Psoas muscle (tissue), 8 donors: Measurements from ENCODE around the gene LZIC. TPM values are rescaled to one million over a fixed set of nuclear protein-coding genes. Genes with fewer than 3 reads are reported as not detected.

ENCODE experiments used
- ATAC-seq, 4 donors: fragments of 200-7000 bp; cut with Tn5 transposase; one replicate each; pipeline ENCODE4 v1.9.1; 2020; ENCODE audit warnings: moderate library complexity in 3 of 4, mild to moderate bottlenecking in 2 of 4
- DNase-seq, 2 donors: peaks; one replicate each; pipeline ENCODE4 v3.0.0-alpha.2; 2020
- H3K27ac ChIP-seq: fragments of 200-600 bp; one replicate; pipeline ENCODE4 v1.8.0; 2022
- H3K27me3 ChIP-seq, 3 donors: fragments of 200-600 bp in 1 of 3; one replicate each; pipeline versions ENCODE4 v1.6.1 to v1.8.0; 2013 to 2022; ENCODE audit warnings: low read length in 2 of 3, mild to moderate bottlenecking in 2 of 3, moderate library complexity in 1 of 3; ENCODE audit not compliant: insufficient read depth in 3 of 3
- H3K36me3 ChIP-seq, 2 donors: fragments of 200-600 bp in 1 of 2; one replicate each; pipeline versions ENCODE4 v1.6.1 to v1.8.0; 2013 to 2022; ENCODE audit warnings: low read depth in 1 of 2, mild to moderate bottlenecking in 1 of 2, moderate library complexity in 1 of 2; ENCODE audit not compliant: insufficient read depth in 1 of 2
- H3K4me1 ChIP-seq: fragments of 200-600 bp; one replicate; pipeline ENCODE4 v1.8.0; 2022
- H3K4me3 ChIP-seq: fragments of 200-600 bp; one replicate; pipeline ENCODE4 v1.8.0; 2022; ENCODE audit warnings: mild to moderate bottlenecking
- H3K9me3 ChIP-seq: fragments of 200-600 bp; one replicate; pipeline ENCODE4 v1.8.0; 2022
- CTCF ChIP-seq: fragments of 200-600 bp; IDR thresholded peaks from one replicate; pipeline ENCODE4 v1.8.0; 2022; ENCODE audit warnings: antibody characterized with exemption
- WGBS, 3 donors: extraction: QIAGEN DNeasy Blood & Tissue Kit; methylation state at CpG; one replicate each; pipeline versions ENCODE4 v1.1.6 to v1.1.7; 2013; 5-methylcytosine and 5-hydroxymethylcytosine counted together
- intact Hi-C, 2 donors: fragments of 100-400 bp; cut with DNase I; formaldehyde crosslinking; loops; one replicate each; pipeline versions ENCODE4 v1.11.0 to v1.14.2; 2022
- polyA plus RNA-seq, 3 donors: library from polyadenylated mRNA; stranded (reverse); fragments of 200-250 nt; gene quantifications; one replicate each; pipeline ENCODE4 v1.2.3, GENCODE V29; 2013
- total RNA-seq, 4 donors: library from RNA; stranded (reverse); fragmentation: NEBNext Ultra II Directional in 2 of 4; extraction: Animal tissue kit (Norgen Biotek cat#: 25700) in 2 of 4; gene quantifications; one replicate each; pipeline versions ENCODE4 v1.2.1 to v1.2.4, GENCODE V29; 2021 to 2023
- donor health status: healthy with polysubstance abuse.
- donor health status: DM: no; HTN: no; CAD: no; lungs with moderate emphysema.
- donor health status: Bipolar disorder and iron deficiency.
- donor health status: healthy.
- donor health status: DM: yes; HTN: yes; CAD: no.
- donor health status: DM: no; HTN: no; CAD: no.
- donor health status: DM: no; HTN: no; CAD: no.
- donor health status: DM: yes; HTN: yes; CAD: no.

Gene LZIC
- total and polyA plus RNA-seq, 7 donors: 17.3 to 37.5 (median 23.3) TPM

- H3K27ac ChIP-seq: peak within 1 kb of the TSS; percentile 78
- TF ChIP-seq CTCF: no peak
- intact Hi-C loops: loop anchor here in 1 of 2 donors (1.0 to 5.0 kb wide), 3 partner anchors 33 to 122 kb away; partner anchors contain the start of genes LZIC, NMNAT1 and UBE4B
- peaks cover 15% of the 10 kb centered on the region for H3K4me1 ChIP-seq
- no peaks in the 10 kb centered on the region for H3K36me3 ChIP-seq
- DNase-seq: no peak
- no peaks in the 10 kb centered on the region for H3K9me3 ChIP-seq
- 0 to 1% methylated on average over 7 to 55 of the region's 55 CpGs; no CpG with 5 or more reads in 1 of the 3 donors for WGBS, 3 donors
- no peak for ATAC-seq
- H3K27me3 ChIP-seq: no peaks in the 10 kb centered on the region
- H3K4me3 ChIP-seq: peak within 1 kb of the TSS; percentile 79
Measured at GRCh38 chr1:9910076-9910422, 33.1 kb downstream of the LZIC start, which contains the start of gene CTNNBIP1. Gene CTNNBIP1, minus strand, starts transcription at chr1:9910269. Its CDS starts 38,205 bp downstream, at chr1:9872064.

GRCh38 chr1:9909234-9910046 lies 33.8 kb downstream of the LZIC start:
- peak overlapping the region; percentile 79 for H3K4me3 ChIP-seq
- no peaks in the 10 kb centered on the region for H3K9me3 ChIP-seq
- H3K4me1 ChIP-seq: peaks cover 20% of the 10 kb centered on the region
- H3K36me3 ChIP-seq: no peaks in the 10 kb centered on the region
- ATAC-seq (no peak), DNase-seq (peak in 1 of 2 donors; percentile 70)
- no peaks in the 10 kb centered on the region for H3K27me3 ChIP-seq
- WGBS, 3 donors: 1 to 3% (median 2%) methylated on average over 37 to 47 of the region's 47 CpGs
- no peak for TF ChIP-seq CTCF
- intact Hi-C loops: loop anchor here (1.0 to 5.0 kb wide), 4 partner anchors 32 to 123 kb away; partner anchors contain the start of genes LZIC (in 1 of the 2), NMNAT1 (in 1 of the 2) and UBE4B (in 1 of the 2)
- H3K27ac ChIP-seq: peak overlapping the region; percentile 74

GRCh38 chr1:9908871-9909233 lies 34.3 kb downstream of the LZIC start:
- Histone ChIP-seq H3K36me3 (no peaks in the 10 kb centered on the region), H3K9me3 (no peaks in the 10 kb centered on the region), H3K27ac (peak overlapping the region; percentile 74), H3K27me3 (no peaks in the 10 kb centered on the region), H3K4me1 (peaks cover 20% of the 10 kb centered on the region), H3K4me3 (peak overlapping the region; percentile 79)
- intact Hi-C loops: loop anchor here in 1 of 2 donors (5.0 kb wide), 1 partner anchor 37 kb away; no protein-coding TSS in a partner anchor
- DNase-seq (no peak), ATAC-seq (no peak)
- no peak for TF ChIP-seq CTCF
- WGBS, 3 donors: 19 to 40% (median 24%) methylated on average over 4 of the region's 4 CpGs

GRCh38 chr1:9907441-9907840 lies 35.8 kb downstream of the LZIC start:
- Histone ChIP-seq H3K27ac (peak overlapping the region; percentile 10), H3K4me1 (peaks cover 20% of the 10 kb centered on the region), H3K9me3 (no peaks in the 10 kb centered on the region), H3K36me3 (no peaks in the 10 kb centered on the region), H3K4me3 (peak overlapping the region; percentile 25), H3K27me3 (no peaks in the 10 kb centered on the region)
- 45 to 63% (median 58%) methylated on average over 5 of the region's 5 CpGs for WGBS, 3 donors
- no peak for TF ChIP-seq CTCF
- intact Hi-C loops: loop anchor here in 1 of 2 donors (5.0 kb wide), 1 partner anchor 35 kb away; no protein-coding TSS in a partner anchor
- DNase-seq: no peak
- no peak for ATAC-seq
